Liver (tissue), 3 donors: ENCODE results near the gene SAMD9.
"Not testable (repeated sequence)": the region's sequence is repeated elsewhere in the genome, so short reads cannot be mapped to it uniquely, and the experiment has no call there.

Experiments
- ATF3 ChIP-seq: IDR thresholded peaks from 2 replicates; pipeline ENCODE4 v1.6.1; 2016; ENCODE audit warnings: antibody characterized with exemption
- CTCF ChIP-seq: fragments of 150-350 bp; IDR thresholded peaks from 2 replicates; pipeline ENCODE4 v1.5.1; 2017; ENCODE audit warnings: improper control_type of control experiment, low read depth, low read length; ENCODE audit not compliant: missing input control
- EGR1 ChIP-seq, 2 donors: IDR thresholded peaks; 2 replicates each; pipeline ENCODE4 v1.6.1; 2016 to 2018; ENCODE audit warnings: antibody characterized with exemption in 2 of 2, low read depth in 2 of 2
- HNF4A ChIP-seq, 2 donors: conservative IDR thresholded peaks; 2 replicates each; pipeline ENCODE4 v1.6.1; 2016; ENCODE audit warnings: antibody characterized with exemption in 2 of 2, mild to moderate bottlenecking in 2 of 2
- MAX ChIP-seq: IDR thresholded peaks from 2 replicates; pipeline ENCODE4 v1.6.1; 2016; ENCODE audit warnings: antibody characterized with exemption
- RAD21 ChIP-seq, 2 donors: IDR thresholded peaks; 2 replicates each; pipeline ENCODE4 v1.6.1; 2016; ENCODE audit warnings: antibody characterized with exemption in 2 of 2, mild to moderate bottlenecking in 2 of 2
- SP1 ChIP-seq: IDR thresholded peaks from 2 replicates; pipeline ENCODE4 v1.6.1; 2018; ENCODE audit warnings: antibody characterized with exemption, mild to moderate bottlenecking
- TAF1 ChIP-seq: conservative IDR thresholded peaks from 2 replicates; pipeline ENCODE4 v1.6.1; 2016; ENCODE audit warnings: antibody characterized with exemption, mild to moderate bottlenecking
- donor health status: healthy.
- donor health status: healthy.

- TF ChIP-seq CTCF; TAF1; RAD21 (IDR thresholded peaks at IDR 0.05); MAX; EGR1 (IDR thresholded peaks at IDR 0.05; ENCODE audit: low read depth in 2 of 2); HNF4A (conservative IDR thresholded peaks at IDR 0.05); SP1; ATF3: not testable (repeated sequence)
These were observed 5.8 kb upstream of the SAMD9 start for GRCh38 chr7:93123532-93123931.
